DMS114 treated with DMSO at 0.1 percent for 48 hours (cell line): ENCODE results near the gene CFDP1.
A peak's percentile ranks its signal among the peaks of the same experiment; 100 is the strongest.

ENCODE experiments used
- DNase-seq: peaks from one replicate; lab custom pipeline; 2025; ENCODE audit not compliant: unreplicated experiment; lab: John Stamatoyannopoulos, UW

The CFDP1 gene

DNA sequence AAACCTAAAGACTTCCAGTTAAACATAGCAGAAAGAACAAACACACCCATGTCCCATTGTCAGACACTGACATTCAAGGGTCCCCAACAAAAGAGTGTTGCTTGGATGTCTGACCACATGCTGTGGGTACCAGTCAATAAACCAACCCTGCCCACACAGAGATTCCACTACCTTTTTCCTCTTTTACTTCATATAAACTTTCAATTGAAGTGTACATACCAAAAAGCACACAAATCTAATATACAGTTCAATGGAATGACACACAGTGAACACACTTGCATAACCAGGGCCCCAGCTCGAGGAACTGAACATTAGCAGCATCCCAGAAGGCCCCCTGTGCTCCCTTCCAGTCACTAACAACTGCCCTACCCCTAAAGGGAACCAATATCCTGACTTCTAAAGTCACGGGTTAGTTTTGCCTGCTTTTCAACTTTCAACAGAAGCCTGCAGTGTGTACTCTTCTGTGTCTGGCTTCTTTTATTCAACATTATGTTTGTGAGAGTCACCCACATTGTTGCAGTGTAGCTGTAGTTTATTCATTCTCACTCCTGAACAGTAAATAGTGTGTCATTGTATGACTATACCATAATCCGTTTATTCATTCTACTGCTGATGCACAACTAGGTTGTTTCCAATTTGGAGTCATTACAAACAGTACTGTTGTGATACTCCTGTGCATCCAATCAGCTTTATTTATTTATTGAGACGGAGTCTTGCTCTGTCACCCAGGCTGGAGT lies 18.0 kb downstream of the CFDP1 start:
- no peak for DNase-seq

GRCh38 chr16:75413951-75414350 lies 19.4 kb downstream of the CFDP1 start:
- DNase-seq = no peak

GRCh38 chr16:75406943-75407342 lies 26.4 kb downstream of the CFDP1 start:
- no peak for DNase-seq

DNA sequence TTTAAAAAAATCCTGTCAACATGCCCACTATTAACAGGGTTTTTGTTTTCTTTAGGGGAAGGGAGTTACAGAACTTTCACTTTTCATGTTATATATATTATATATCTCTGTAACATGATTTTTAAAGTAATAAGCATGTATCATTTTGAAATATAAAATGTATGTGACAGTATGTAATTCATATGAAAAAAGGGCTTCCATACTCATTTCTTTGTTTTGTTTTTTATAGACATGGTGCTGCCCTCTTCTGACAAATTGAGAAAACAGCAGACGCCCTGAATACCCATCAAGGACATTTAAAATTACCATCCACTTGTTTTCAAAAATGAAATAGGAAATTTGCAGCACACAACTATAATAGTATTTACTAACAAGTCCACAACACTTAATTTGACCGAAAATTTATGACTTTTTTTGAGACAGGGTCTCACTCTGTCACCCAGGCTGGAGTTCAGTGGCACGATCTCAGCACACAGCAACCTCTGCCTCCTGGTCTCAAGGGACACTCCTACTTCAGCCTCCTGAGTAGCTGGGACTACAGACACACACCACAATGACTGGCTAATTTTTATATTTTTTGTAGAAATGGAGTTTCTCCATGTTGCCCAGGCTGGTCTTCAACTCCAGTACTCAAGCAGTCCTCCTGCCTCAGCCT lies 30.4 kb downstream of the CFDP1 start:
- DNase-seq = peak; percentile 53

DNA sequence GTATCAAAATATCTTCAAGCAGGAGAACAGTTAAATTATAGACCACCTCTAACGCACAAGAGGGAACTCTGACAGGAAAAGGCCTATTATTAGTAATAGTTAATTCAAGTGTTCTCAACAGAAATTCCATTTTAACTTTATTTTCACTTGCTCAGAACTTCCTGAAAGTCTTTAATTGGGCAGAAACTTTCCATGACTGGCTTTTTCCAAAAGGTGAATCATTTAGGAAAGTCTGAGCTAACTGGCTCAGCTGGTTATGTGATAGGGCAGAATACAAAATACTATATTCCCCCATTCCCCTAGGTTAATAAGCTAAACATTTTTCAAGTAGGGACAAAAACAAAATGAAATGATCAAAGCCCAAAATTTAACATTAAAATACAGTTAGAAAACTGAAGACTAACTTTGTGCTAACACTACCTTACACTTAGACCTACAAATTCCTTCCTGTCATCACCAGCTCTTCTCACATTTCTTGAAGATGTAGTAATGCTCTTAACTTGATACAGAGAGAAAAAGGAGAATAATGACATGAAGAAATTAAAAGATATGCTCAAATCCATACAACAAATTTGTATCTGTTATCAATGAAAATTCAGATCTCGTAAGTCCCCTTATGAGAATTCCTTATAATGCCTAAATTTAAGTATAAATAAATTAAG lies 31.0 kb downstream of the CFDP1 start:
- no peak for DNase-seq

DNA sequence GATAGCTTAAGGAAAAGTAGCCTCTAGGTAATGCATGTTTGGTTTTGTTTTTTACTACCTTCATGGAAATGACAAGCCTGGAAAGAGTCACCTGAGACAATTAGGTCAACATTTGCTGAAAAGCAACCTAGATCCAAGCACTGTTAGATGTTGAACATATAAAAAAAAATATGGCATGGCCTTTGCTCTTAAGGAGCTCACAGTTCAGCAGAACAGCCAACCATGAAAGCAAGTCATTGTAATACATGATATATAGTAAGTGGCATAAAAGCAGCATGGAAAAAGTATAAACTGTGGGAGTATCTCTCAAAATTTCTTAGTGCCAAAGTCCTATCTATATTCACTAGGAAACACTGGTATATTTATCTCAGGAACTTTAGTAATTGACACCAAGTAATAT lies 31.6 kb downstream of the CFDP1 start:
- no peak for DNase-seq

GRCh38 chr16:75398333-75398732 lies 35.0 kb downstream of the CFDP1 start:
- DNase-seq = no peak

- no peak for DNase-seq
Observed at GRCh38 chr16:75394941-75395340, 38.4 kb downstream of the CFDP1 start.

DNA sequence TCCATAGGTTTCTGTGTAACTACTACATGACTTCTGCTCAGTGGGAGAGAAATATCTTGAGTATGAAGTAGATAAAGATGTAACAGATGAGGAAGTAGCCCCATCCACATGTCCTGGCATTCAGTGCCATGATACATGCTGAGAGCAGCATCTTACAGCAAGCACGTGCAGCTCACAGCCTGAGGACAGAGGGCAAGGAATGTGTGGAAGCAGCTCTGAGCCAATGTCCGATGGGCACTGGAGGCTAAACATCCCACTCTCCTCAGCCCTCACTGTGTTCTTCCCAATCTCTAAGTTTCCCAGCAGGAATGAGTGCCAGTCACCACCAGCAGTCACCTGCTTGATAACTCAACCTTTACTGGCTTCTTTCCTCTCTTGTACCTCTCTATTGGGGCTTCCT lies 40.4 kb downstream of the CFDP1 start:
- DNase-seq = no peak

DNA sequence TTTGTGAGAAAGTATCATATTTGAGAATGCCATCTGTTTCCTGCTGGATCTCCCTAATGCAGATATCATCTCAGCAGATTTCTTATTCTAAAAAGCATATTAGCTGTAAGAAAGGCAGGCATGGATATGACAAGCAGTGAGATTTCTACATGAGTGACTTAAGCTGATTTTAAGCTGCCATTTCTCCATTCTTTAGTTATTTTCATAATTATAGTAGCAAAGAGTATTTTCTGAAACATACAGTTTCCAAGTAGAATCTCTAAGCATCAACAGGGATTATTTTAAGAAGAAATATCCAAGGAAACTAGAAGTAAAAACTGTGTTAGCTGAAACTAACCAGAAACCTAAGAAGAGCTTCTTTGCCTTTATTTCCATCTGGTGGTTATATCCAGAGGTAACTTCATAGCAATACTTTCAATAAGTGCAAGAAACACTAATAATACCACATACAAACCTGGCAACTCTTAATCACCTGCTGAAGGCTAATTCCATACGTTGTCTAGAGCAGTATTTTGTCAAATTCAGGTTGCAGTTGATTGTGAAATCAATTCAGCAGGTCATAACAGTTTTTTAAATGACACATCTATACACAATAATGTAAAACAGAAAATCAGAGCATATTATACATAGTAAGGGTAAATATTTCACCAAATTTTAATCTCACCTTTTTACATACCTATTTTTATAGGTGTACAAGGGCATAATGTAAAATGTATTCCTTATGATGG lies 42.2 kb downstream of the CFDP1 start:
- DNase-seq = no peak

DNA sequence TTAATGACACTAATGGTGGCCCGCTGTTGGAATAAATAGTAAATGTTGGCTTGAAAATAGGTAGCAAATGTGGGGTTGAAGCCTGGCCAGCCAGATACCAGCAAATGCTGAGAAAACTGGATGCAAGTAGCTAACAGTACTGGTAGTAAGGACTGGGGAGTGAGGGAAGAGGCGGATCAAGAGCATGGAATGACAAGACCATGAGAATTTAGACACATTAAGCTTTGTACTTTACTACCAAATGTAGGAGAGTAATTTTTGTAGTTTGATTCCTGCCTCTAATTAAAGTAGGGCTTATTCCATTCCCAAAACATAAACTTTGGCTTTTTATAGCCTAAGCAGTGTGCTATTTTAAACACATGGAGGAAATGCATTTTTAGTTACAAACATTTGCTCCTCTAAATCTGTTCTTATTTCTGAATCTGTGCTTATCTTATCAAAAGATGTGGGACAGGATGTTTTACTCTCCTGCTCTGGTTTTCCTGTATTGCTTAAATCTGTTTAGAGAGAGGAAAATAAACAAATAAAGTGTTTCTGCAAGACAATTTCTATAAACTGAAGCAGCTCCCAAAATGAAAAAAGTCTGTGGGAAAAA lies 44.1 kb downstream of the CFDP1 start:
- no peak for DNase-seq

DNA sequence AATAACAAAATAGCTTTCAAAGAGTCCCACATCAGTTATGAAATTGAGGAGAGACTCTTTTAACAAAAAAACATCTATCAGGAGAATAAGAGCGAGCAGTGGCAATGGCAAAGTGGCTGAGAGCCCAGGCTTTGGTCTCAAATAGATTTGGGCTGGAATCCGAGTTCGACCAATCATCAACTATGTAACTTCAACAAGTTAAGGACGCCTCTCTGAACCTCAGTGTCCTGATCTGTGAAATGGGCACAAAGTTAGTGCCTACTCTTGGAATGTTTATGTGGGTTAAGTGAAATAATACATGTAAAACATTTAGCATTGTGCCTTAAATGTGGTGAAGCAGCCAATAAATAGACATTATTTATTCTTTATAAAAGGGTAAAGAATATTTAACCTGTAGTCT lies 45.4 kb downstream of the CFDP1 start:
- no peak for DNase-seq

DNA sequence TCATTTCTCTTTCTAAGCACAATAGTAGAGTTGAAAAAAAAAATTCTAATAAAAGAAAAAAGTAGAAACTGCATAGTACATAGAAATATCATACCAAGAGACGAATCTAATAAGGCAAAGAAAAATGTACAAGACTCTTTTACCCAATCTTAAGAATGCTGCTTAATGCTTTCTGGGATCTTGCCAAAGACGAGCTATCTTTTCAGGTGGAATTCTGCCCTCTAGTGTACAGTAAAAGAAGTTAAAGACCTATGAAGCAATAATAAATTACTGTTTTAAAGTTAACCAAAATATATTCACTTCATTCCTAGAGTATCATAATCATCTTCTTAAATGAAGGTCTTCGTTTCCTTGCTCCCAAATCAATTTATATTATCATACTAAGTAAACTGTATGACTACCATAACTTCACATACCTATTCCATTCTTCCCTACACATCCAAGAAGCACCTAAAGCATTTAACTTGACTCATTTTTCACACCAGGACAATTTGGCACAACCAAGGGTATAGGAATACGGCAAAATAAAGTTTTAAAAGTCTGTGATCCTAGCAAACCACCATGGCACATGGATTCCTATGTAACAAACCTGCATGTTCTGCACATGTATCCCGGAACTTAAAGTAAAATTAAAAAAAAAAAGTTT lies 47.7 kb downstream of the CFDP1 start:
- DNase-seq = peak; percentile 76

- no peak for DNase-seq
Observed at GRCh38 chr16:75383141-75383540, 50.2 kb downstream of the CFDP1 start.

- DNase-seq = no peak
Observed at GRCh38 chr16:75382611-75383010, 50.7 kb downstream of the CFDP1 start.

DNA sequence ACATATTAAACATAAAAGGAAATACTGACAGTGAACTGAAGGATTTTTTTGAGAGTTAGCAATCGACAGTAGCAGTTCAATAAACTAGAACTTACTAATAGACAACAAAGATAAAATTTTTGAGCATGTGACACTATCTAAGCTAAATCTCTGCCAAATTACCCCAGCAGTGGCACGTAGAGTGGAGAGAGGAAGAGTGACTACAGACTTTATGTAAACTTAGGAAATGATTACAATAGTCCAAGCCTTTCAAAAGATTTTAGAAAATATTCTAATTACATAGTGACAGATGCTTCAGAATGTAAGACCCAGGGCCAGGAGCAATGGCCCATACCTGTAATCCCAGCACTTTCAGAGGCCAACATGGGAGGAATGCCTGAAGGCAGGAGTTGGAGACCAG lies 52.4 kb downstream of the CFDP1 start:
- DNase-seq = no peak

GRCh38 chr16:75379911-75380847 lies 53.1 kb downstream of the CFDP1 start:
- DNase-seq = no peak

GRCh38 chr16:75379339-75379738 lies 54.0 kb downstream of the CFDP1 start:
- DNase-seq = no peak

- DNase-seq = no peak
Observed at GRCh38 chr16:75378616-75379015, 54.7 kb downstream of the CFDP1 start.
